Nephron progenitor cell (in vitro differentiated cells): Measurements from ENCODE around the gene PCDHGA9.
"Not testable (repeated sequence)": the region's sequence is repeated elsewhere in the genome, so short reads cannot be mapped to it uniquely, and the experiment has no call there.

ENCODE experiments used
- DNase-seq: peaks from one replicate; pipeline ENCODE4 v3.0.0; 2021
- H3K27ac Mint-ChIP-seq: 2 replicates; pipeline ENCODE4 v1.8.0; 2021; ENCODE audit warnings: mild to moderate bottlenecking, moderate library complexity, mixed read lengths
- H3K27me3 Mint-ChIP-seq: 2 replicates; pipeline ENCODE4 v1.8.0; 2021; ENCODE audit warnings: mild to moderate bottlenecking, low read depth, mixed read lengths; ENCODE audit not compliant: poor library complexity
- H3K36me3 Mint-ChIP-seq: 2 replicates; pipeline ENCODE4 v1.8.0; 2021; ENCODE audit warnings: low read depth, mixed read lengths
- H3K4me1 Mint-ChIP-seq: 2 replicates; pipeline ENCODE4 v1.8.0; 2021; ENCODE audit warnings: mixed read lengths
- H3K4me3 Mint-ChIP-seq: 2 replicates; pipeline ENCODE4 v1.8.0; 2021; ENCODE audit warnings: mild to moderate bottlenecking, moderate library complexity, mixed read lengths
- H3K9me3 Mint-ChIP-seq: 2 replicates; pipeline ENCODE4 v1.8.0; 2021; ENCODE audit warnings: mild to moderate bottlenecking, moderate library complexity, mixed read lengths
- TF ChIP-seq, protein P1 (sequence below): fragments of 200-600 bp; sonication (generic); IDR thresholded peaks from 2 replicates; pipeline ENCODE4 v1.5.0; 2021; ENCODE audit warnings: antibody characterized with exemption

Gene PCDHGA9

GRCh38 chr5:141389153-141390042 lies 13.2 kb upstream of the PCDHGA9 start:
- peaks cover 3% of the 10 kb centered on the region for H3K27me3 Mint-ChIP-seq
- DNase-seq = no peak
- peak overlapping the region; percentile 72 for H3K27ac Mint-ChIP-seq
- no peaks in the 10 kb centered on the region for H3K4me1 Mint-ChIP-seq
- peaks cover 96% of the 10 kb centered on the region for H3K9me3 Mint-ChIP-seq
- TF ChIP-seq, protein P1, sequence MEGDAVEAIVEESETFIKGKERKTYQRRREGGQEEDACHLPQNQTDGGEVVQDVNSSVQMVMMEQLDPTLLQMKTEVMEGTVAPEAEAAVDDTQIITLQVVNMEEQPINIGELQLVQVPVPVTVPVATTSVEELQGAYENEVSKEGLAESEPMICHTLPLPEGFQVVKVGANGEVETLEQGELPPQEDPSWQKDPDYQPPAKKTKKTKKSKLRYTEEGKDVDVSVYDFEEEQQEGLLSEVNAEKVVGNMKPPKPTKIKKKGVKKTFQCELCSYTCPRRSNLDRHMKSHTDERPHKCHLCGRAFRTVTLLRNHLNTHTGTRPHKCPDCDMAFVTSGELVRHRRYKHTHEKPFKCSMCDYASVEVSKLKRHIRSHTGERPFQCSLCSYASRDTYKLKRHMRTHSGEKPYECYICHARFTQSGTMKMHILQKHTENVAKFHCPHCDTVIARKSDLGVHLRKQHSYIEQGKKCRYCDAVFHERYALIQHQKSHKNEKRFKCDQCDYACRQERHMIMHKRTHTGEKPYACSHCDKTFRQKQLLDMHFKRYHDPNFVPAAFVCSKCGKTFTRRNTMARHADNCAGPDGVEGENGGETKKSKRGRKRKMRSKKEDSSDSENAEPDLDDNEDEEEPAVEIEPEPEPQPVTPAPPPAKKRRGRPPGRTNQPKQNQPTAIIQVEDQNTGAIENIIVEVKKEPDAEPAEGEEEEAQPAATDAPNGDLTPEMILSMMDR = no peak
- H3K36me3 Mint-ChIP-seq = peaks cover 72% of the 10 kb centered on the region
- H3K4me3 Mint-ChIP-seq = peak overlapping the region; percentile 35

DNA sequence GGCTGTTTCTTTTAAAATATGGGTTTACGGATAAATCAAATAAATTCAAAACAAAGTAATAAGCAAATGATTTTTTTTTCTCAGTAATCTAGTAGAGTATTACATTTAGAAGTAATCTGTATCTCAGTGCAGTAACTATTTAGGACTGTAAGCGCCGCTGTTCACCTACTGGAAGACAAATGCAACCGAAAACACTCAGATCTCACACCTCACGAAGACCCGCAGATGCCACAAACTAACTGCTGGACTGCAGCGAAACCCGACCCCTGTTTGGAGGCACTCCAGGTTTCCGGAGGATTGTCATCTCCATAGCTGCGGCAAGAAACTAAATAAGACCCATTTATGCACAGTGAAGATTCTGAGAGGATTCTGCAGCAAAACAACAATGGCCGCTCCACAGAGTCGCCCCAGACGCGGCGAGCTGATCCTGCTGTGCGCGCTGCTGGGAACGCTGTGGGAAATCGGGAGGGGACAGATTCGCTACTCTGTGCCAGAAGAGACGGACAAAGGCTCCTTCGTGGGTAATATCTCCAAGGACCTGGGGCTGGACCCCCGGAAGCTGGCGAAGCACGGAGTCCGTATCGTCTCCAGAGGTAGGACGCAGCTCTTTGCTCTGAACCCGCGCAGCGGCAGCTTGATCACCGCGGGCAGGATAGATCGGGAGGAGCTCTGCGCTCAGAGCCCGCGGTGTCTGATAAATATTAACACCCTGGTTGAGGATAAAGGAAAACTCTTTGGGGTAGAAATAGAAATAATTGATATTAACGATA lies 10.0 kb upstream of the PCDHGA9 start, which contains the start of gene PCDHGA8:
PCDHGA8 (plus strand) TSS at position 205 of the 770 bp plus-strand sequence; CDS start at position 386, 181 bp downstream.
- Mint-ChIP-seq H3K36me3 (peaks cover 80% of the 10 kb centered on the region), H3K4me1 (no peaks in the 10 kb centered on the region), H3K4me3 (no peak within 1 kb of the TSS), H3K27me3 (peaks cover 3% of the 10 kb centered on the region), H3K27ac (no peak within 1 kb of the TSS), H3K9me3 (peaks cover 95% of the 10 kb centered on the region)
- TF ChIP-seq, protein P1 = no peak
- no peak for DNase-seq

DNA sequence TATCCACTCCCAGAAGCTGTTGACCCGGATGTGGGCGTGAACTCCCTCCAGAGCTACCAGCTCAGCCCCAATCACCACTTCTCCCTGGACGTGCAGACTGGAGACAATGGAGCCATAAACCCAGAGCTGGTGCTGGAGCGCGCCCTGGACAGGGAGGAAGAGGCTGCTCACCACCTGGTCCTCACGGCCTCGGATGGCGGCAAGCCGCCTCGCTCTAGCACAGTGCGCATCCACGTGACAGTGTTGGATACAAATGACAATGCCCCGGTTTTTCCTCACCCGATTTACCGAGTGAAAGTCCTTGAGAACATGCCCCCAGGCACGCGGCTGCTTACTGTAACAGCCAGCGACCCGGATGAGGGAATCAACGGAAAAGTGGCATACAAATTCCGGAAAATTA lies 9.3 kb upstream of the PCDHGA9 start:
- H3K4me3 Mint-ChIP-seq = no peak overlapping the region
- H3K27me3 Mint-ChIP-seq = peaks cover 3% of the 10 kb centered on the region
- no peak overlapping the region for H3K27ac Mint-ChIP-seq
- H3K4me1 Mint-ChIP-seq = no peaks in the 10 kb centered on the region
- TF ChIP-seq, protein P1 = no peak
- peaks cover 94% of the 10 kb centered on the region for H3K9me3 Mint-ChIP-seq
- DNase-seq = no peak
- H3K36me3 Mint-ChIP-seq = peaks cover 78% of the 10 kb centered on the region

DNA sequence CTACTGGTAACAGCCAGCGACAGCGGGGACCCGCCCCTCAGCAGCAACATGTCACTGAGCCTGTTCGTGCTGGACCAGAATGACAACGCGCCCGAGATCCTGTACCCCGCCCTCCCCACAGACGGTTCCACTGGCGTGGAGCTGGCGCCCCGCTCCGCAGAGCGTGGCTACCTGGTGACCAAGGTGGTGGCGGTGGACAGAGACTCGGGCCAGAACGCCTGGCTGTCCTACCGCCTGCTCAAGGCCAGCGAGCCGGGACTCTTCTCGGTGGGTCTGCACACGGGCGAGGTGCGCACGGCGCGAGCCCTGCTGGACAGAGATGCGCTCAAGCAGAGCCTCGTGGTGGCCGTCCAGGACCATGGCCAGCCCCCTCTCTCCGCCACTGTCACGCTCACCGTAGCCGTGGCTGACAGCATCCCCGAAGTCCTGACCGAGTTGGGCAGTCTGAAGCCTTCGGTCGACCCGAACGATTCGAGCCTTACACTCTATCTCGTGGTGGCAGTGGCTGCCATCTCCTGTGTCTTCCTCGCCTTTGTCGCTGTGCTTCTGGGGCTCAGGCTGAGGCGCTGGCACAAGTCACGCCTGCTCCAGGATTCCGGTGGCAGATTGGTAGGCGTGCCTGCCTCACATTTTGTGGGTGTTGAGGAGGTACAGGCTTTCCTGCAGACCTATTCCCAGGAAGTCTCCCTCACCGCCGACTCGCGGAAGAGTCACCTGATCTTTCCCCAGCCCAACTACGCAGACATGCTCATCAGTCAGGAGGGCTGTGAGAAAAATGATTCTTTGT lies 8.0 kb upstream of the PCDHGA9 start:
- not testable (repeated sequence) for H3K27ac Mint-ChIP-seq, DNase-seq, H3K4me3 Mint-ChIP-seq, H3K4me1 Mint-ChIP-seq, H3K27me3 Mint-ChIP-seq
- peaks cover 76% of the 10 kb centered on the region for H3K36me3 Mint-ChIP-seq
- peaks cover 94% of the 10 kb centered on the region for H3K9me3 Mint-ChIP-seq

- H3K27me3 Mint-ChIP-seq, DNase-seq, H3K27ac Mint-ChIP-seq, H3K4me1 Mint-ChIP-seq, H3K4me3 Mint-ChIP-seq: not testable (repeated sequence)
- H3K9me3 Mint-ChIP-seq = peaks cover 88% of the 10 kb centered on the region
- peaks cover 70% of the 10 kb centered on the region for H3K36me3 Mint-ChIP-seq
These were observed 4.6 kb upstream of the PCDHGA9 start, which contains the start of gene PCDHGB5 for GRCh38 chr5:141397756-141398551. TSS of gene PCDHGB5 (plus strand) at chr5:141397947. CDS start at chr5:141398128, 181 bp downstream.

GRCh38 chr5:141398608-141399007 lies 4.0 kb upstream of the PCDHGA9 start:
- Mint-ChIP-seq H3K36me3 (peaks cover 66% of the 10 kb centered on the region), H3K9me3 (peaks cover 88% of the 10 kb centered on the region), H3K27me3 (peaks cover 5% of the 10 kb centered on the region), H3K4me1 (no peaks in the 10 kb centered on the region), H3K4me3 (no peak overlapping the region), H3K27ac (no peak overlapping the region)
- no peak for DNase-seq
- TF ChIP-seq, protein P1 = no peak
